Cardiac fibroblast (primary cell): ENCODE data around the gene HEXA.

Source experiments
- DNase-seq, 2 donors: peaks; one replicate each; pipeline versions ENCODE4 v3.0.0 to v3.0.0-alpha.2; 2010; ENCODE audit warnings: low read depth in 2 of 2
- H3K4me3 ChIP-seq, 2 donors: replicated peaks in 1 of 2; 1 replicate in 1 of 2; 2 replicates in 1 of 2; pipeline ENCODE4 v1.5.1; 2011; ENCODE audit warnings: low read depth in 2 of 2, low read length in 2 of 2, mild to moderate bottlenecking in 2 of 2, moderate library complexity in 1 of 2
- CTCF ChIP-seq: IDR thresholded peaks from one replicate; pipeline ENCODE4 v1.5.1; 2011; ENCODE audit warnings: low read depth, mild to moderate bottlenecking, low read length, inconsistent platforms

HEXA gene

GRCh38 chr15:72342385-72342784, 33.4 kb downstream of the HEXA start:
- peak; percentile 17 to 41 for DNase-seq
- TF ChIP-seq CTCF = peak; percentile 43
- no peak overlapping the region for H3K4me3 ChIP-seq

GRCh38 chr15:72341361-72341760, 34.5 kb downstream of the HEXA start:
- peak; percentile 13 to 14 for DNase-seq

GRCh38 chr15:72340366-72340765, 35.4 kb downstream of the HEXA start:
- DNase-seq = peak; percentile 22 to 58
- TF ChIP-seq CTCF = no peak
- no peak overlapping the region for H3K4me3 ChIP-seq

More at GRCh38 chr15:72341361-72341760, 34.5 kb downstream of the HEXA start:
- H3K4me3 ChIP-seq = no peak overlapping the region
- TF ChIP-seq CTCF = no peak

GRCh38 chr15:72339777-72340177, 36.0 kb downstream of the HEXA start:
- peak; percentile 92 to 96 for DNase-seq
- no peak for TF ChIP-seq CTCF
- H3K4me3 ChIP-seq = no peak overlapping the region

- no peak overlapping the region for H3K4me3 ChIP-seq
- no peak for TF ChIP-seq CTCF
- peak; percentile 97 for DNase-seq
Observed at GRCh38 chr15:72338617-72339321, 37.0 kb downstream of the HEXA start.

GRCh38 chr15:72338148-72338547, 37.7 kb downstream of the HEXA start:
- H3K4me3 ChIP-seq = no peak overlapping the region
- DNase-seq = no peak
- TF ChIP-seq CTCF = no peak

GRCh38 chr15:72334842-72335241, 41.0 kb downstream of the HEXA start:
- H3K4me3 ChIP-seq = no peak overlapping the region
- no peak for DNase-seq
- no peak for TF ChIP-seq CTCF
